GM19043 (cell line): ENCODE data around the gene ATG13.

Experiments
- ATAC-seq: cut with Tn5 transposase; IDR thresholded peaks from one replicate; pipeline ENCODE4 v1.9.1; 2021; ENCODE audit warnings: low read depth; ENCODE audit not compliant: unreplicated experiment

Gene ATG13

DNA sequence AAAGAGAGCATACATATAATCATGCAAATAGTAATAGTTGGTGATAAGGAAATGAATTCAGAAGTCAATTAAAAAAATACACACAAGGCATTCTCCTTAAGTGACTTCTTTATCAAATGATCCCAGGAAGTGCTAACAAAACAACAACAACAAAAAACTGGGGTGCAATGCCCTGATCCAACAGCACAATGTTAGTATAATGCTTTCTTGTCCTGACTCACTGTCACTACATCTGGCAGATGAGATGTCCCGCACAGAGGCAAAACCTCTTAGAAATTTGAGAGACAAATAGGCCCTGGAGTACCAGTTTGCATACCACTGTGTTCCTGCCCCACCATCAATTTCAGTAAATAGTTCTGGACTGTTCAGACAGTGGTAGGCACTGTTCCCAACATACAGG, 12.6 kb upstream of the ATG13 start:
- ATAC-seq = no peak

GRCh38 chr11:46607516-46607915, 9.8 kb upstream of the ATG13 start:
- ATAC-seq = no peak

GRCh38 chr11:46609386-46609785, 8.0 kb upstream of the ATG13 start:
- no peak for ATAC-seq

- no peak for ATAC-seq
Observed at GRCh38 chr11:46611526-46612304, 5.6 kb upstream of the ATG13 start.

GRCh38 chr11:46612326-46612725, 5.0 kb upstream of the ATG13 start:
- no peak for ATAC-seq

DNA sequence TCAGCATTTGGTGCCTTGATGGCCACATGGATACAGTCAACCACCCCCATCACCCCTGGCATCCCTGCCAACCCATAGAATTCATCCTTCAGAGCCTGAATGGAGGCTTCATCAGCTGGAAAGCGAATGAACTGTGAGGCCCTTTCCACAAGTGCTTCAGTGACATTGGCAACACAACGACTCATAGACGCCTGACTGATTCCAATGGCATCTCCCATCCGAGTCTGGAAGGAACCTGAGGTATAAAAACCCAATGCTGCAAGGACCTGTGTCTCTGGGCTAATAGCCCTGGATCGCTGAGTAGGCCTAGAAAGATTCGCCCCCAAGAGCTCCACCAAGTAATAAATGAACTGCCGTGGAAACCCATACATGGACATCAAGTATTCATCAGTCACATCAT, 1.6 kb upstream of the ATG13 start:
- ATAC-seq = no peak

- ATAC-seq = no peak
Observed at GRCh38 chr11:46616551-46617133, 711 bp upstream of the ATG13 start.

DNA sequence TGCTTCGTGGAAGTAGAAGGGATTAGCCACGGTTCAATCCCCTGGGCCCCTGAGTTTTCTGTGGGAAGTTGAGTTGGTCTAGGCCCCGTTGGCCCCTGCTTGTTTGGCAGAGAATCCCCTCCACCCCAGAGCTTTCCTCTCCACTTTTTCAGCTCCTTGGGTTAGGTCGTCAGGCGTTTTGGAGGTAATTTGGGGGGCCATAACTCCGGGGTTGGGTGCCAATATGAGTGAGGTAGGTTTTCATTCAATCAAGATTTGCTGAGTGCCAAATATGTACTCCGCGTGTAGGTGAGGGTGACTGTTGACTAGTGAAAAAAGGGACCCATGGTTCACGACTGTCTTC, 590 bp downstream of the ATG13 start:
- no peak for ATAC-seq

DNA sequence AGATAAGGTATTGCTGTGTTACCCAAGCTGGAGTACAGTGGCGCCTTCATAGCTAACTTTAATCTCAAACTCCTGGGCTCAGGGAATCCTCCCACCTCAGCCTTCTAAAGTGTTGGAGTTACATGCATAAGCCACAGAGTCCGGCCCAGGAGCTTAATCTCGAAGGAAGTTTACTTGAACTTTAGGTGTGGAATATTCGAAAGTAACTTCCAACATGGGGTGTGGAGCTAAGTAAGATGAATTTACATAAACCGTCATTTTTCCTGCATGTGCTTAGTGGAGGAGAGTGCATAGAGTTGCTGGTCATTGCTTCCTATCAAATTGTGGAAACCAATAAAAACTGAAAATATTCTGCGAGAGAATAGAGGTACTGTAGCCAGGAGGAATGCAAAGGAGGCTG, 1.5 kb downstream of the ATG13 start:
- ATAC-seq = no peak

DNA sequence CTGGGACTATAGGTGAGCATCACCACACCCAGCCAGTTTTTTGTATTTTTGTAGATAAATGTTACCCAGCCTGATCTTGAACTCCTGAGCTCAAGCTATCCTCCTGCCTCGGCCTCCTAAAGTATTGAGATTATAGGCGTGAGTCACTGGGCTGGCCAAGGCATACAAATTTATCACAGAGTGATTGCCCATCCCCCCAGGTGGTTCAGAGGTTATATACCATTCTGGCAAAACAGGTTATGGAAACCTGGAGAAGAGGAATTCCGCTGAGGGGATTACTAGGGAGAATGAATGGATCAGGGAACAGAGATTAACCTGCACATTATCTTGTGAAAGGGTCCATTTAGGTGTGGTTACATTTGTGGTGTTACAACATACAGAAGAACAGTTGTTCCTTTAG, 8.1 kb downstream of the ATG13 start:
- ATAC-seq = no peak

GRCh38 chr11:46628961-46629360, 11.6 kb downstream of the ATG13 start:
- ATAC-seq = no peak

GRCh38 chr11:46630237-46630636, 12.9 kb downstream of the ATG13 start:
- no peak for ATAC-seq

GRCh38 chr11:46631676-46632075, 14.3 kb downstream of the ATG13 start:
- ATAC-seq = no peak

DNA sequence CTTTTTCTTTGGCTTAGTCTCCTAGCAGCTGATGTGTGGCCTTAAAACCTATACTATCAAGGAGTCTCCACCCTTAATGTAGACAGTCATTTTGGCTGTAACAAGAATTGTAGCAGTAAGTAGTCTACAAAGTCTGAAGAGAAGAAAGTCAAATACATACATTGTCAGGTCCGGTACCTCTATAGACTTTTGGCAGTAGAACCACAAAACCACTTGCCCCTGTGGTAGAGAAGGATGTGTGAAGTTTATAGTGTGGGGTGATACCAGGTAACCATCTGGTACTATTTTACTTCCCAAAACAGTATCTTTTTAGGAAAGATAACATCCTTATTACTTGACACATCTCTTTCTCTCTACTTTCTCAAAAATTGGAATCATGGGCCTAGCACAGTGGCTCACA, 15.1 kb downstream of the ATG13 start:
- ATAC-seq = no peak

DNA sequence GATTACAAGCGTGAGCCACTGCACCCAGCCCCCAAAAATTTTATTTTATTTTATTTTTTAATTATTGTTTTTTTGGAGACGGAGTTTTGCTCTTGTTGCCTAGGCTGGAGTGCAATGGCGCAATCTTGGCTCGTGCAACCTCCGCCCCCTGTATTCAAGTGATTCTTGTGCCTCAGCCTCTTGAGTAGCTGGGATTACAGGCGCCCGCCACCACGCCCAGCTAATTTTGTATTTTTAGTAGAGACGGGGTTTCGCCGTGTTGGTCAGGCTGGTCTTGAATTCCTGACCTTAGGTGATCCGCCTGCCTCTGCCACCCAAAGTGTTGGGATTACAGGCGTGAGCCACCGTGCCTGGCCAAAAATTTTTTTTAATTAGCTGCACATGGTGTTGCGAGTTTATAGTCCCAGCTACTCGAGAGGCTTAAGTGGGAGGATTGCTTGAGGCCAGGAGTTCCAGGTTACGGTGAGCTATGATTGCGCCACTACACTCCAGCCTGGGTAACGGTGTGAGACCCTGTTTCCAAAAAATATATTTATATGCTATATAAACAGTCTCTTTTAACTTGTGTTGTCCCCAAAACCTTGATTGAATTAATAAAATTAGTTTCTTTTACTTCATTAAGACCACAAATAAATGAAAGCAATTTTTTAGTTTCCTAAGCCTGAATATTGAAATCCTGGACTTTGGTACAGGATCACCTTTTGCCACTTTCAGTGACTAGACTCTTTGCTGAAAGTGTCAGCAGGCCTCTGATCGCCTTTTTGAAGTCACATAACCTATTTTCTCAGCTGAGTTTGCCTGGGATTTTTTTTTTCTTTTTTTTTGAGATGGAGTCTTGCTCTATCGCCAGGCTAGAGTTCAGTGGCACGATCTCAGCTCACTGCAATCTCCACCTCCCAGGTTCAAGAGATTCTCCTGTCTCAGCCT, 16.2 kb downstream of the ATG13 start:
- ATAC-seq = no peak

DNA sequence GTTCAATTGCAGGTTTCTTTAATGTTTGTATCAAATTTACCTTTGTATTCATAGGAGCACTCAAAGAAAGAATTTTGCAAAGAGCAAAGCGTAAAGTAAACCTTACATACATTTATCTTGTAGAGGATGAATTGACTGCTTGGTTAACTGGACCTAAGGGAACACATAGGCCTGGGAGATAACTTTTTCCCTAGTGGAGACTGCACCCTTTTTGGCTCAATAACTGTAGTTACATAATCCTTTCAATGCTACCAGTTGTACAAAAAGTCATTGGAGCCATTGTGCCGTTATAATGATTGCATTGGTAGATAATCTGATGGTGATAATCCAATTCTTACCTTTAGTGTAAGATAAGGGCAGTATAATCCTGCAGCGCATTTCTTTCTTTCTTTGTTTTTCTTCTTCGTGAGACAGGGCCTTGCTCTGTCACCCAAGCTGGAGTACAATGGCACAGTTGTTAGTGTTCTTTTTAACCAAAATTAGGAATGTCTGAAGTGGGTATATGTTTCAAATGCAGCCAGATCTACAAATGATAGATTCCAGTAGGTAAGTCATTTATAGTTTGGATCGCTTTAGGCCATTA, 18.3 kb downstream of the ATG13 start:
- no peak for ATAC-seq

DNA sequence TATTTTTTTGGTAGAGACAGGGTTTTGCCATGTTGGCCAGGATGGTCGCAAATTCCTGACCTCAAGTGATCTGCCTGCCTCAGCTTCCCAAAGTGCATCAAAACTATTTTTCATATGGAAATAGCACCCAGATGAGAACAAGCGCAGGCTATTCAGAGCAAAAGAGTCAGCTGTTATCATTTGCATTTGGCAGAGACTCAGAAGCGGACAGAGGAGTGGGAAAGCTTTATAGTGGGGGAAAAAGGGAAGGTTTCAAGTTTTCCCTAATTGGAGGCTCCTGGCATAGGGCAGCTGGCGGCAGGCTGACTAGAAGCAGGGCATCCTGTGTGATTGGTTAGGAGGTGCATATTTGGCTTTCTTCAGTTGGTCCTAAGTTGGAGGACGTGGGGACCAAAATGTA, 20.2 kb downstream of the ATG13 start:
- no peak for ATAC-seq

- ATAC-seq = no peak
Observed at GRCh38 chr11:46639197-46639839, 22.0 kb downstream of the ATG13 start.

DNA sequence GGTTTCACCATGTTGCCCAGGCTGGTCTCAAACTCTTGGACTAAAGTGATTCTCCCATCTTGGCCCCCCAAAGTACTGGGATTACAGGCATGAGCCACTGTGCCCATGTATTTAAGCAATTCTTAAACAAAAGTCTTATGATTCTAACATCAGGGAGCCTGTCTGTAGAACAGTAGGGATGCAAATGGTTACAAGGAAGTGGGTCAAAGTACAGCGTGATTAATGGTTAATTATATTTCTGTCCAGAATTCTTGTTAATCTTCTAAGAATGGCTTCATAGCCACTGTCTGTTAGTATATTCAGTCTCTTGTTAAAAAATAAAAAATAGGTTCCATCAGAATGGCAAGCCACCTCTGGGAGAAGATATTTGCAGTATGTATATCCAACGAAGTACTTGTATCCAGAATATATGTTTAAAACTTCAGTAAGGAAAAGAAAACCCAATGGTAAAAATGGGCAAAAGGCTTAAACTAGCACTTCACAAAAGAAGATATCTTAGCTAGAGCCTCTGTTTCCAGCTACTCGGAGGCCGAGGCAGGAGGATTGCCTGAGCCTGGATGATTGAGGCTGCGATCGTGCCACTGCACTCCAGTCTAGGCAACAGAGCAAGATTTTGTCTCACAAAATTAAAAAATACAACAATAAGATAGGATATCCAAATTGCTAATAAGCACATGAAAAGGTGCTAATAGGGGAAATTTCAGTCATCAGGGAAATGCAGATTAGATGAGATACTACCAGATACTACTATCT, 22.9 kb downstream of the ATG13 start:
- no peak for ATAC-seq

DNA sequence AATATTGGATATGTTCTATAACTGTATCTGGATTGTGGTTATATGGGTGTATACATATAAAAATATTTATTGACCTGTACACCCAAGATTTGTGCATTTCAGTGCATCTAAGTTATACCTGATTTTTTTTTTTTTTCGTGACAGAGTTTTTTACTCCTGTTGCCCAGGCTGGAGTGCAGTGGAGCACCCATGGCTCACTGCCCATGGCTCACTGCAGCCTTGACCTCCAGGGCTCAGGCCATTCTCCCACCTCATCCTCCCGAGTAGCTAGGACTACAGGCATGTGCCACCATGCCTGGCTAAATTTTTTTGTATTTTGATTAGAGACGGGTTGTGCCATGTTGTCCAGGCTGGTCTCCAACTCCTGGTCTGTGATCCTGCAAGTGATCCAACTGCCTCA, 24.3 kb downstream of the ATG13 start:
- no peak for ATAC-seq
